WTC11 (cell line): ENCODE results near the gene CNGA1.

Experiments used
- CTCF ChIP-seq: fragments of 200-600 bp; IDR thresholded peaks from 2 replicates; pipeline ENCODE4 v1.8.0; 2022; ENCODE audit warnings: antibody characterized with exemption
- STAT6 ChIP-seq: sonication (generic); formaldehyde crosslinking; conservative IDR thresholded peaks from 2 replicates; pipeline ENCODE4 v1.8.1; 2023; ENCODE audit warnings: mild to moderate bottlenecking, low read depth, missing genetic modification reagents, moderate library complexity
- ZMAT4 ChIP-seq: fragments of 250-450 bp; sonication (Bioruptor Pico); IDR thresholded peaks from 2 replicates; pipeline ENCODE4 v1.9.0; 2021; ENCODE audit warnings: mild to moderate bottlenecking
- ZNF121 ChIP-seq: sonication (generic); formaldehyde crosslinking; IDR thresholded peaks from 2 replicates; pipeline ENCODE4 v1.8.0; 2023; ENCODE audit warnings: missing genetic modification reagents

GRCh38 chr4:48039561-48039960 is 23.1 kb upstream of the CNGA1 start:
- no peak for TF ChIP-seq CTCF
- no peak for TF ChIP-seq ZMAT4 (CRISPR knock-in tag)
- TF ChIP-seq ZNF121, result no peak
- no peak for TF ChIP-seq STAT6 (CRISPR knock-in tag)
